Fibroblast of mammary gland (primary cell): ENCODE data around the gene TEX14.

Experiments
- DNase-seq: peaks from one replicate; pipeline ENCODE4 v3.0.0-alpha.2; 2010; ENCODE audit warnings: low read depth
- H3K4me3 ChIP-seq: 2 replicates; pipeline ENCODE4 v1.5.1; 2011; ENCODE audit warnings: low read depth, mild to moderate bottlenecking, low read length, moderate library complexity; ENCODE audit not compliant: control insufficient read depth
- TF ChIP-seq, protein P1 (sequence below): conservative IDR thresholded peaks from 2 replicates; pipeline ENCODE4 v1.5.1; 2011; ENCODE audit warnings: low read depth, low read length, inconsistent platforms; ENCODE audit not compliant: control insufficient read depth, insufficient read depth

The TEX14 gene

DNA sequence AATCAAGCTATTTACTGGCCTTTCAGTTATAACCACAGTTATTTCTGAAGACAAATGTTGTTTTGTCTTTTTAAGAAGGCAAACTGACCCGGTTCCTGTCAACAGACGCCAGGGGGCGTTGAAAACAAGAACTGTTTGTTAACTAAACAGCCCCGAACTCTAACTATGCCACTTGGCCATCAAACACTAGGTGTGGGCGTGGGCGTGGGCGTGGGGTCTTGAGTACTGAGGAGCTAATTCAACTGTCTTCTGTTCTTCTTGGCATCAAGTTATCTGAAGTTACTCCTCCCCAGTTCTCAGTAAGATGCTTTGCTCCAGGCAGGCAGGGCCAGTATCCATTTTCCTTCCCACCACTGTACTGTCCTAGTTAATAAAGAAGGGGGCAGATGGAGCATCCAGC, 114.1 kb downstream of the TEX14 start:
- peak; percentile 37 for DNase-seq
- H3K4me3 ChIP-seq, result no peak overlapping the region
- TF ChIP-seq, protein P1, sequence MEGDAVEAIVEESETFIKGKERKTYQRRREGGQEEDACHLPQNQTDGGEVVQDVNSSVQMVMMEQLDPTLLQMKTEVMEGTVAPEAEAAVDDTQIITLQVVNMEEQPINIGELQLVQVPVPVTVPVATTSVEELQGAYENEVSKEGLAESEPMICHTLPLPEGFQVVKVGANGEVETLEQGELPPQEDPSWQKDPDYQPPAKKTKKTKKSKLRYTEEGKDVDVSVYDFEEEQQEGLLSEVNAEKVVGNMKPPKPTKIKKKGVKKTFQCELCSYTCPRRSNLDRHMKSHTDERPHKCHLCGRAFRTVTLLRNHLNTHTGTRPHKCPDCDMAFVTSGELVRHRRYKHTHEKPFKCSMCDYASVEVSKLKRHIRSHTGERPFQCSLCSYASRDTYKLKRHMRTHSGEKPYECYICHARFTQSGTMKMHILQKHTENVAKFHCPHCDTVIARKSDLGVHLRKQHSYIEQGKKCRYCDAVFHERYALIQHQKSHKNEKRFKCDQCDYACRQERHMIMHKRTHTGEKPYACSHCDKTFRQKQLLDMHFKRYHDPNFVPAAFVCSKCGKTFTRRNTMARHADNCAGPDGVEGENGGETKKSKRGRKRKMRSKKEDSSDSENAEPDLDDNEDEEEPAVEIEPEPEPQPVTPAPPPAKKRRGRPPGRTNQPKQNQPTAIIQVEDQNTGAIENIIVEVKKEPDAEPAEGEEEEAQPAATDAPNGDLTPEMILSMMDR, result peak; percentile 55

DNA sequence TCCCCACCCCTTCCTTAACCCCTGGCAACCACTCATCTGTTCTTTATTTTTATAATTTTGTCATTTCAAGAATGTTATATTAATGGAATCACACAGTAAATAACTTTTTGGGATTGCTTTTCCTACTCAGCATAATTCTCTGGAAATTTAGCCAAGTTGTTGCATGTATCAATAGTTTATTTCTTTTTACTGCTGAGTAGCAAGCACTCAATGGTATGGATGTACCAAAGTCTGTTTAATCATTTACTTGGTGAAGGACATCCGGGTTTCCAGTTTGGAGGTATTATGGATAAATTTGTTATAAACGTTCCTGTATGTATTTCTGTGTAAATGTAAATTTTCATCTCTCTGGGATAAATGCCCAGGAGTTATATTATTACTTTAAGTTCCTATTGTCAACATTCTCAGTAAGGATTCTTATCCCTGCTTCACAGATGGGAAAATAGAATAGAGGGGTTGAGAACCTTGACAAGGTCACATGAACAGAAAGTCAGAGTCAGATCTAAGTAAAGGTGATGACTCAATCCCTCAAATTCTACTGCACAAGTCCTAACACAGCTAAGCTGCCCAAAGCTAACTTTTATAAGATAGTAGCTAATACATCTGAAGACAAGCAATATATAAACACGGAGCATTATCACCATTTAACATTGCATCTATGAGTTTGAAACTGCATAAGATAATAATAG, 115.0 kb downstream of the TEX14 start:
- peak; percentile 28 for DNase-seq
- H3K4me3 ChIP-seq, result no peak overlapping the region
- TF ChIP-seq, protein P1, result no peak

DNA sequence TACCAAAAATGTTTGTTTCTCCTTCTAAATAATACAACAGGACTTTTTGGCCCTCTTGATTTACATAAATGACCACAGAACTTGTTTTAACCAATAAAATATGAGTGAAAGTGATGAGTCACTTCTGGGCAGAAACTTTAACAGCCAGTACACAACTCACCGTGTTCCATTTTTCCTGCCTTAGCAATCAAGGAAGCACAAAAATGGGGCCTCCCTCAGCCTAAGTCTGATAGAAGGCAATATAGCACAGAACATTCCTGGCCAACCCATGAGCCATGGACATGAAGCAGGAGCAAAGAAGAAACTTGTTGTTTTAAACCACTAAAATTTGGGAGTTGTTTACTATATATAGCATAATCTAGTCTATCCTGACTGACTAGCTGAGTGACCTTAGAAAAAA, 116.3 kb downstream of the TEX14 start:
- TF ChIP-seq, protein P1, result no peak
- no peak overlapping the region for H3K4me3 ChIP-seq
- DNase-seq, result peak; percentile 84

DNA sequence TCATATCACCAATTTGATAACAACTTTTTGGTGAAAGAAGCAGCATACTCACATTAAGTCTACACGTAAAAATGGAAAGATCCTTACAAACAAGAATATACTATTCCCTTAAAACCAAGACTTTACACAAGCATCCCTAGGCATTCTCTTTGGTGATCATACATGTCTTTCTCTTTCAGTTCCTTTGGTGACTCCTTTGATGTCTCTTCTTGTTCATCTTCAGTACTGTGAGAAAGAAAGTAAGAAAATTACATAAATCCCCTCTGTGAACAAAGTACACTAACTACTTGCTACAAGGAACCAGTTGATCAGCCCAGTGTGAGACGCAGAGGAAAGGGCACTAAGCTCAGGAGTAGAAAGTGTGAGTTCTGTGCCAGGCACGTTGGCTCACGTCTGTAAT, 117.8 kb downstream of the TEX14 start:
- TF ChIP-seq, protein P1, result no peak
- no peak overlapping the region for H3K4me3 ChIP-seq
- DNase-seq, result no peak

DNA sequence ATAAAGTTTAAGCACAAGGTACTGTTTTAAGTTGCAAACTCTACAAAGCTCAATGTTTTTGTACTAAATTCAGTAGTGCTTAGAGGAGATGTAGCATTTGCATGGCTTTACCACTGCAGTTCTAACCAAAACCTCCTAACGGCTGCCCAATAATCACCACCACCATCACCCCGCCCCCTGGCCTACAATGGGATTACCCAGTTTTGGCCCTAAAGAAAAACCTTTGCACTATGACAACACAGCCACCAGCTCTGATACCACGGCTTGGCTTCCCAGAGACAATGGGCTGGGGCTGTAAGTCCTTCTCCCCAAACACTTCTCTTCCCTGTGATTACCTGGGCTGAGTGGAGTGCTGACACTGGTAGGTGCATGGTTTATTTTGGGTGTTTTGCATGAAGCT, 119.0 kb downstream of the TEX14 start:
- TF ChIP-seq, protein P1, result no peak
- H3K4me3 ChIP-seq, result no peak overlapping the region
- no peak for DNase-seq

DNA sequence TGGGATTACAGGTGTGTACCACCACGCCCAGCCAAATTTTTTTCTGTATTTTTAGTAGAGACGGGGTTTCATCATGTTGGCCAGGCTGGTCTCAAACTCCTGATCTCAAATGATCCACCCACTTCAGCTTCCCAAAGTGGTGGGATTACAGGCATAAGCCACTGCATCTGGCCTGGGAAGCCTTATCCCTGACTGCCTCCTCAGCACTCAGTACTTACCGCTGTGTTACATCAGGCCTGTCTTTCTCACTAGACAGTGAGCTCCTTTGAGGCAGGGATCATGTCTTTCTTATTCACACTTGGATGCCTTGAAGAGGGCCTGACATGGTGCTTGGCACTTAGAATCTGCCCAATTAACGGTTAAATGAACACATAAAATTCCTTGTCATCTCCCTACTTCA, 121.1 kb downstream of the TEX14 start:
- H3K4me3 ChIP-seq, result no peak overlapping the region
- no peak for DNase-seq
- TF ChIP-seq, protein P1, result no peak

DNA sequence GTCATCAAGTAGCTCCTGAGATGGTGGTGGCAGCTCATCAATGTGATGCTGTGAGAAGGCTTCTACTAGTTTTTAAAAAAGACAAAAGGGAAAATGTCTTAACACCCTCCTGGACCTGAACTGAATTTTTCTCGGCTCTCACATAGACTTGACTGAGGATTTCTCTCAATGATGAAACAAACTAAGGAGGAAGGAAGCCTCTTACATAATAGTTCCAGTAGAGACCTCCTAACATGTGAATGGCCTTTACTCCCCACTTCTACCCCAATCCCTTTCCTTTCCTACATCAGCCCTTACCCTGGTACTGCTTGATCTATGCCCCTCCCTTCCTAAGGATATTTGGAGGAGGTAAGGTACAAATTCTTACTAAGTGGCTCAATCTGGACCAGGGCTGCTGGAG, 122.6 kb downstream of the TEX14 start:
- TF ChIP-seq, protein P1, result no peak
- no peak for DNase-seq
- H3K4me3 ChIP-seq, result no peak overlapping the region
